GM21526 (cell line): Measurements from ENCODE around the gene CAMK1D.

Experiments
- ATAC-seq: cut with Tn5 transposase; IDR thresholded peaks from one replicate; pipeline ENCODE4 v1.9.1; 2021; ENCODE audit warnings: moderate library complexity; ENCODE audit not compliant: unreplicated experiment, low FRiP score

Gene CAMK1D

DNA sequence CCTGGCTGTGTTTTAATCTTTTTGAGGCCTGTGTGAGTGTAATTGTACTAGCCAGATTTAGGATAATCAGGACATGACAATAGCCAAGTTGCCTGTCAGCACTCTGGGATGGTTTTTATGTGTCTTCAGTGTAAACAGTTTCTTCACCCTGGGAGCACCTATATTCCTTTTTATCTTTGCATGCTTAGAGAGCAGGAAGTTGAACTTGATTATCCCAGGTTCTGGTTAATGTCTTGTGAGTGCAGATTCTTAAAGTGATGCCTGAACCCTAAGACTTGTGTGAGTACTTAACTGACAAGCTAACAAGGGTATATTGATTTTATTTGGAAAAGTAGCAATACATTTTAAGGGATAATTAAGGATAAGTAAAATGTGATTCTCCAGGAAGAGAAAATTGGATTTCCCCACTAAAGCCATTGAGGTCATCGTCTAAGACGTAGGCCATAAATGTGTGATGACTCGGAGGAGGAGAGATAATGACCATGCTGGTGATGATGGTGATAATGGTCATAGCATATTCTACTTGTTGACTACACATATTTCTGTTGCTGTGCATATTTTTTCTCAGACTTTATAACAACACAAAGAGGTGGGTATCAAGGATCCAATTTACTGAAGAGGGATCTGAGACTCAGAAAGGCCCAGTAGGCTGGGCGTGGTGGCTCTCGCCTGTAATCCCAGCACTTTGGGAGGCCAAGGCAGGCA, 234.7 kb downstream of the CAMK1D start:
- no peak for ATAC-seq

DNA sequence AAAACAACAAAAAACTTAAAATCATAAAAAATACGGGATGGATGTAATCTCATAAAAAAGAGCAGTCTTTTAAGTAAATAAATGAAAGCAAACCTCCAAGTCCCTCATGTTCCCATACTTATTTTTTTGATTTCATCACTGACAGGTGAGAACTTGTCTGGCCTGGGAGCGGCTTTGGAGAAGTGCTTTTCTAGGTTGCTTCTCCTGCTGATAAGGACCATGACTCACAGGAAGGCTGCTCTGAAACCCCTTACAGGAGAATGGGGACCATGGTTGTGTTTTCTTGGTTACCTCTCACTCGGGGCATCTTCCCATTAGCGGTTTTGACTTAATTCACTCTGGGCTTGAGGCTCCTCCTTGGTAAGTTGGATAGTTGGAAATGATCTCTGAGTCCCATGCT, 237.4 kb downstream of the CAMK1D start:
- ATAC-seq: no peak

DNA sequence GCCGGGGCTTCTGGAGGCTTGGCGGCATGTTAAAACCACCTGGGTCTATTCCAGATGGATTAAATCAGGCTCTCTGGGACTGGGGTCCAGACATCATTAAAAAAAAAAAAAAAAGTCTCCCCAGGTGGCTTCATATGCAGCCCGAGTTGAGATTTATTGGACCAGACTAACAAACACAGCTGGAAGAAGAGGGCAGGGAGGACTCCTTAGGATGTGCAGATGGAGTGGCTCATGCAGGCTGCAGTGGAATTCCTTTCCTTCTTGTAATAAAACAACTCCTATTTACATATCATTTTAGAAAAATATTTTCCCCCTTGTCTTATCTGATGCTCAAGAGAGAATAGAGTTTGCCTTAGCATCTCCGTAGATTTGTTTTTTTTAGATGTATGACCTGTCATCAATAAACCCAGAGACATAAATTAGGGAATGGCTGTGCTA, 238.1 kb downstream of the CAMK1D start:
- ATAC-seq: no peak

DNA sequence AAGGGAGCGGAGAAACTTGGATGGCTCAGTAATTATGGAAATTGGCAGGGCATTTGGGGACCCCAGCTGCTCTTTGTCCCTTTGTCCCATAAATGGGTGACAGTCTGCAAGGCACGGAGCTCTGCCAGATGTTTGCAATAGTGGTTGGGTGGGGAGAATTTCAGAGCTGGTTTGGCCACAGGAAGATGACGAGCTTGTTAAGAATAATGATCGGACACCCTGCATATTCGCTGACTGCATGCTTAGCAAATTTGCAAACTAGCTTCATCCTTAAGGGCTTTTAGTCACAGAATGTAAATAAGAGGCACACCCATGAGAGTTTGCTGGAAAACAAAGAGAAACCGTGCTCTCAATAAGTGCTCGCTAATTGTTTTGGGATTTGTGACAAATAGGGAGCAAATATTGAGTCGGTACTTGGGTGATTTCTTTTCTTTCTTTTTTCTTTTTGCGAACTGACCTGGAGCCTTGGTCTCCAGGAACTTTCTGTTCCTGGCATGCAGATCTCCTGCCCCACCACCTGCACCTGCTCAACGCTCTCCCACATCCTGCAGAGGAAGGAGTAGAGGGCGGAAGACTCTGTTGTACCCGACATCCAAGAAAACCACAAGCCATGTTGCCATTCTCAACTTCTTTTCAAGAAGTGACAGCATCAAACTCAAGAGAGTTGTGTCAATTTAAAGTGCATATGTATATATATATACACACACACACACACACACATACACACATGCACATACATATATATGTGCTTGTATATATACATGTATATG, 238.9 kb downstream of the CAMK1D start:
- no peak for ATAC-seq

DNA sequence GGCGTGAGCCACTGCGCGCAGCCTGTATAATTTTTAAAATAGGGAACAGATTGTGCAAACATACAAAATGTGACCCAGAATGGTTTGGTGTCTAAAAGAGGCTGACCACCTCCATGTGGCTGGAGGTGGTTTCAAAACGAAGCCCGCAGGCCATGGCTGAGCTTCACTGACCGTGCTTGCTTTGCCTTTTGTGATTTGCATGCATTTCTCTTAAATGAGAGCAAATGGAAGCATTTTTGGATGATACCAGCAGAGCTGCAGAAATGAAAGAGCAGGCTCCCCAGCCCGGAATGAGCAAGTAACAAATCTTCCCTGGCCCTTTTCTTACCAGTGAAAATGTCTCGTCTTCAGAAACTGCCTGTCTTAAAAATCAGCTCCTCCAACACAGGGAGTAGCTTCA, 239.9 kb downstream of the CAMK1D start:
- no peak for ATAC-seq

DNA sequence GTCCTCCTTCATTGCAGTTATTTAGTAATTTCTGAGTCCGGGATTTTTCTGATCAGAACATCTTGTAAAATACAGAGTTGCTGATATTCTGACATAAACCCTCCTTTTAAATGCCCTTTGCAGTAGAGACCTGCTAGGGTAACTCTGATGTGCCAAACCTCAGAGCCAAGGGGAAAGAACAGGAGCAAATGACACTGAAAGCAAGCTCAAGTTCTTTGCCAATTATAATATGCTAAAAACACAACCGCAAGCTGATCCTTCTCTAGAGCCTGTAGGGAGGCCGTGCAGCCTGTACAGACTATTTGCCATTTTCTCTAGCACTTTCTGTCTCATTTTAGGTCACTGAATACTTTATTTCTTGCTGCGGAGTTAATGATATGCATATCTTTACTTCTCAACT, 240.4 kb downstream of the CAMK1D start:
- ATAC-seq: no peak

DNA sequence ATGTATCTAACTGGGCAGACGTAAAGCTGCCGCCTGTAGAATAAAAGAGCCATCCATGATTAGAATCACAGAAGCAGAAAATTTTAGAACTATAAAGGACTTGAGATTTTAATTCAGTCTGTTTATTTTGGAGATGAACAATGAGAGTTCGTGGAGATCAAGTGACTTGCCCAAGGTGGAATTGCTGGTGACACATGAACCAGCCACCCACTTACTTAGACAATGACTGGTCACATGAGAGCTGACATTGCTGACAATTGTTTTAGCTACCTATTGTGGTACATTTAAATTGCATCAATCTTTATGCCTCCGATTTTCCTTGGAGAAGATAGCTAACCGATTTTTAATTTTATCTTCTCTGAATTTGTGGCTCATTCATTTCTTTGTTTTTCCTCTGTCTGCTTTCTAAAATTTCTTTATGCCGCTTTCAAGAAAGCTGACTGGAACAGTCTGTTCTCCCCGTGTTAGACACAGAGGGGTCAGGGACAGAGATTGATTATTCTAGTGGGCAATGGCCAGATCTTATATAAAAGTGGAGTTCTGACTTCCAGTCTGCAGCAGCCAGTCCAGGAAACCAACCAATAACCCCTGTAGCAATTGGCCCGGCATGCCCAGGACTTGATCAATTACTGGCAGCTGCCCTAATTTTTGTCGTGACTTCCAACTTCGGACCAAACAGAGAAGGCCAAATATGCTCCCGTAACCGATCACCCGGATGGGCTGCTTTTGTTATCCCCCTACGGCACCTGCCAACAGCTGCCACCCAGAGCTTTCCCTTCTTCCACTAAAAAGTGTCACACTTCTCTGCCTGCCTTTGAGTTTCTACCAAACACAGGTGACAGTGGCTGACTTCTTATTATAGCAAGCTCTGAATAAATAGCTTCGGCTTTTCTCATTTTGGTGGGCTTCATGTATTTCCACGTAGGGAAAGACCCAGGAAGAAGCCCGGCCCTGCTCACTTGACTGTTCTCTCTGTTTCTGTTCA, 241.6 kb downstream of the CAMK1D start:
- ATAC-seq: no peak

DNA sequence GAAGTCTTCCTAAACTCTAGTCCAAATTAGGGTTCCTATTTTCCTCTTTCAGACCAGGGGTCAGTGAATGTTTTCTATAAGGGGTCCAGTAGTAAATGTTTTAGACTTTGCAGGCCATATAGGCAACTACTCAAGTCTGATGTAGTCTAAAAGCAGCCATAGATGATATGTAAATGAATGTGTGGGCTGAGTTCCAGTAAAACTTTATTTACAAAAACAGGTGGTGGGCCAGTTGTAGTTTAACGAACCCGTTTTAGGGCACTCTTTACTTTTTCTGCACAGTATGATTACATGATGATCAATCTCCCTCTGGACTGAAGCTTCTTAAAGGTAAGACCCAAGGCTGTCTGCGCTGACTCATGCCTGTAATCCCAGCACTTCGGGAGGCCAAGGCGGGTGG, 243.6 kb downstream of the CAMK1D start:
- ATAC-seq: no peak

DNA sequence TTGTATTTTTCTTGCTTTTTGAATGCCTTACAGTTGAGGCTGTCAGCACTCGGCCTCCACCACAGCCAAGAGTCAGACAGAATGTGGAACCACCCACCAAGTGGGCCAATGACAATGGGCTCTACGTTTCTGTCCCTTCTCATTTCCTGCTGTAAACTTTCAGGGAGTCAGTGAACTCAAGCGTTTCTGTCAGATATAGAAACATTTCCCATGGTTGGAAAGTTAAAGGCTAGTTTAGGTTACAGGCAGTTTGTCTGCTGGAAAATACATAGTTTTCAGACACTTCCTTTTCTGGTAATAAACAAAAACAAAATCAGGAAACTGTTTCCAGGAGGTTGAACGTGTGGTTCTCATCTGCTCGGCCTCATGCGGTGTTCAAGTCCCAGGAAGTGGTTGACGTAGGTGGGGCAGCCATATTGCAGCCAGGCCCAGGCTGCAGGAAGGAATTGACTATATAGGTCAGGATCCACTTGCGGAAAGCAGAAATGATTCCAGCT, 245.1 kb downstream of the CAMK1D start:
- ATAC-seq: no peak

DNA sequence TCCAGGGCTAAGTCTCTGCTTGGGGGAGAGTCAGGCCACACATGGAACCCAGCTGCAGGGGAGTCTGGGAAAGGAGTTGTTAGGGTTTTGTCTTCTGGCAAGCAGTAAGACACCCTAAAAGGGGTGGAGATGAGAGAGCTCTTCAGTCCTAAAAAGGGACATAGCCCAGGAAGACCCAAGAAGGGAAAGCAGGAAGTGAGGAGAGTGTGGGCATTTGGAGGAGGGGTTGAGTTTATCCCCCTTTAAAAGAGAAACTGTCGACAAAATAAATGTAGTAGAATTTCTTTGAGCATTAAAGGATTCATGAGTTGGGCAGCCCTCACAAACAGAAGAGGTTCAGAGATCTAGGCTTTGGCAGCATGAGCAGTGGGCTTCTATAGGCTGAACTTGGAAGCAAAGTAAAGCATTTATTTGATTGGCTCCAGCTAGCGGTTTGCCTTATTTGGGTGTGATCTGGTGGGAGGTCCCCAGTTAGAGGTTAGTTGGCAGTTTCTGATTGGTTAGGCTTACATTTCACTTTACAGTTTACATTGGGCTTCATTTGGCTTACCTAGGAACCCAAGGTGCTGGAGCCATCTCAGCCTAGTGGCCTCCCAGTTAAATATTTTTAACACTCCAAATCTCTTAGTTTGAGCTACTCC, 246.7 kb downstream of the CAMK1D start:
- no peak for ATAC-seq

DNA sequence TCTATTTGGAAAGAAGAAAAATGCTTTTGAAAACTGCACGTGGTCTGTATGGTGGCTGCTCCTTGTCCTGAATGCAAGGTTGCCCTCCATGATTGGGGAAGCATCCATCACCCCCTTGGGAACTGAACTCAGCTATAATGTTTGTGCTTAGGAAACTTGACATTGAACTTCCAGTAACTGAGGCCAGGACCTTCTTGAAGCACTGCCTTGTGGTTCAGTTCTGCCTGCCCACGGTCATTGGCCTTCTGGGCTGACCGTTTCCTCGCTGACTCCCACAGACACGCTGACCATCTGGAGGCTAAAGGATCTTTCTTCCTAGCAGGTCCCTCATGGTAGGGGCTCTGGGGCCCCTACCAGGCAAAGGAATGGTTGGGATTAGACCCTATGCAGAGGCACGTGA, 247.8 kb downstream of the CAMK1D start:
- no peak for ATAC-seq

DNA sequence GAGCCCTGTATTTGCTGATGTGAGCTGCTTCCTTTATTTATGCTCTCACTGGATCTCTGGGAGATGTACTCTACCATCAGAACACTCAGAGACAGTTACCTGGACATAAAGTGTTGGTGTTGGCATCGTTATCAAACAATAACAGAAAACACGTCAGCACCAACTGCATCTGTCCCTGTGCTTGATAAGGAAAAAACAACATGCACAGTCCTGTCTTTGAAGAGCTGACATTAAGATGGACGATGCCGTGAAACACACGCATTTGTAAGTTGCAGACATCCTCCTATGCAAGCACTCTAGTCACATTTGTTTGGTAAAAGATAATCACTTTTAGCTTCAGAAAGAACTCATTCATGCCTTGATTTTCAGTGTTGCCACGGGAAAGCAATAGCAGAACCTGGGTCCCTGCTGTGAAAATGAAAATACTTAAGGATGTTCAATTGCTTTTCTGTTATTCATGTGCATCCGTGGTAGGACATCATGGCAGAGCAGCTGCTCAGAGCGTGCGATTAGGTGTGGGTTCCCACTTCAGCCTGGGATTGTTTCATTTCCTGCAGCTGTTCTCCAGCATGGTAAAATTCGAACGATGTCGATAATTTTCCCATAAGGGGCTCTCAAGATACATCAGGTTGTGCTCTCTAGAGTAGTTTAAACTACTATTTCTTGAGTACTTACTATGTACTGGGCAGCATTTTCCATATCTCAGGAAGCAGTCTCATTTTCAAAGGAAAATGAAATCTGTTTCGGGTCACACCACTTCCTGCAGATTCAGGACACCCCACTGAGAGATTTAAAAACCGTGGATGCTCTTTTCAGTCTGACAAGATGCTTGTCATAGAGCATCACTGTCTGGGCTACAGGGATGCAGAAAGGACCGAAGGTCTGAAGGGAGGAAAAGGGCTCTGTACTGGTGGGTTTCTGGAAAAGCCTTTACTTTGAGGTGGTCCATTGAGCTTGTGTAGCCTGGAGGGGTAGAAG, 248.7 kb downstream of the CAMK1D start:
- ATAC-seq: no peak

DNA sequence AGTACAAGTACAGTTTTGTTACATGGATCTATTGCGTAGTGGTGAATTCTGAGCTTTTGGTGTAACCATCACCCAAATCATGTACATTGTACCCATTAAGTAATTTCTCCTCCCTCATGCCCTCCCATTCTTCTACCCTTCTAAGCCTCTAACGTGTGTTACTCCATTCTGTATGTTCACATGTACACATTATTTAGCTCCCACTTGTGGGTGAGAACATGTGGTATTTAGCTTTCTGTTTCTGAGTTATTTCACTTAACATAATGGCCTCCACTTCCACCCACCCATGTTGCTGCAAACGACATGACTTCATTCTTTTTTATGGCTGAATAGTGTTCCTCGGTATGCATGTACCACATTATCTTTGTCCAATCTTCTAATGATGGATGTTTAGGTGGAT, 251.3 kb downstream of the CAMK1D start:
- no peak for ATAC-seq

DNA sequence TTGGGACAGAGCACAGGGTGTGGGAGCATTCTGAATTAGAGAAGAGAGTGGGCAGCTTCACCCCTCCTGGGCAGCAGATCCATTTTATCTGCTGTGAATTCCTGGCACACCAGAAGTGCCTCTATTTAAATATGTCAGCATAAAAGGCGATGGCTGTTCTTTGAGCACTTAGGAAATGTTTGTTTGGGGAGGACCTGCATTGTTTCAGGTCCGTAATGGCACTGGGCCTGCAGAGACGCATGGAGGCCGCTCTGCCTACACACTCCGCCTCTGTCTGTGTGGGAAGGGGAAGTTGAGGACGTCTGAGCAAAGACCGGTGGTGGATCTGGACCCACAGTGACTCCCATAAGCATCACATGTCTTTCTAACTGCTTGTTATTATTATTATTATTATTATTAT, 253.2 kb downstream of the CAMK1D start:
- ATAC-seq: no peak

DNA sequence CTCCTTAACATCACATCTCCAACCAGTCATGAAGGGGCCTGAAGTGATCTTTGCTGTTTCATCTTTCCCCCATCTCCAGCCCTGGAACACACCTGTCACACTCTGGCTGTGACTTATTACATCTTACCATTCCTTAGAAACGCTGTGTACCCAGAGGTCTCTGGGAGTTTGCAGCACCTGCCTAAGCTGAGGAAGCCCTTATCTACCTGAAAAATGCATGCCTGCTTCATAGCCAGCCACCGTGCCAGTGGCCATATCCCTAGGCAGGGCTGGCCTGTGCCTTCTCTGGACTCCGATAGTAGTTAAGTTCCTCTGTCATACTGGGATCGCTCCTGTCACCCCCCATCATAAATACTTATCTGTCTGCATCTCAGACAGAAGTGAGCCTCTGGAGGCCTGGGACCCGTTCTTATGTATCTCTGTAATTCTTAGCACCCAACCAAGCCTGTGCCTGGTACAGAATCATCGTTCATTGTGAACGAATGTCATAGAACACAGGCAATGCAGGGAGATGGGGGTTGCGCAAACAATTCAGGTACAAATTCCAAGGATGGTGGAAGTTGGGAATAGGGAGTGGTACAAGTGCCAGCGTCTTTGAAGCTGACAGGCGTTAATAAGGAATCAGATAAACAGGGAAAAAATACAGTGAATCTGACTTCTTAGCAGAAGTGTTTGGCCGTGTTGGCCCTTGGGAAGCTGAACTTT, 254.6 kb downstream of the CAMK1D start:
- no peak for ATAC-seq

DNA sequence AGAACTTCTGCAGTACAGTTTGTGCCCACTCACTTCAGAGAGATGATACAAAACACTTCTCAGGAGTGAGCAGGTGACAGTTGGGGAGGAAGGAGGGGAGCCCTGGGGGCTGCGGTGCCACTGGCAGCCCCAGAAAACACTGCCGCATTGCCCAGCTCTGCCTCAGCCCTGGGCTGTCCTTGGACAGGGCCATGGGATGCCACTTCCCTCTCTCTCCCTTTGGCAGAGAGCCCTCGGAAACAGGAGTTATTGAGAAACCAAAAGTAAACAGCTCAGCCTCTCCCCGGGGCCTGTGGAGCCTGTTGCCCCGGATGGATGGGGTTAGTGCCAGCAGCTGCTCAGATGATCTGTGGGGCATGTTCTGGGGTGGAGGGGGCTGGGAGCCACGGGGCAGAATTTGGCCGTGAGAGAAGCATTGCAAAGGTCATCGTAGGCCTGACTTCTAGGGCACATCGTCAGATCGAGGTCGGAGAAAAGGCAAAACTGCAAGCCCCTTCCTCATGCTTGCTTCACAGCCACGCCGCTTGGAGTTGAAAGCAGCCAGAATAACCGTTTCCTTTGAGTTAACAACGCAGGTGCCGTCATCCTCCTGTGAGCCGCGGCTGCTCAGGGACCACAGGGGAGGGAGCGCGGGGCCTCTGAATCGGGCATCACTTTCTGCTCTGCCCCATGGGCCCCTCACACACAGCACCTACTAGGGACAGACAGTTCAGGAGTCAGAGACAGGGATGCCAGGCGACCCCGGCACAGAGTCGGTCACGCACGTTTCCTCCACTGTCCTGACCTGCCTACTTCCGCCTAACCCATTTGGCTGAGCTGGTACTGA, 256.4 kb downstream of the CAMK1D start:
- peak; percentile 64 for ATAC-seq

DNA sequence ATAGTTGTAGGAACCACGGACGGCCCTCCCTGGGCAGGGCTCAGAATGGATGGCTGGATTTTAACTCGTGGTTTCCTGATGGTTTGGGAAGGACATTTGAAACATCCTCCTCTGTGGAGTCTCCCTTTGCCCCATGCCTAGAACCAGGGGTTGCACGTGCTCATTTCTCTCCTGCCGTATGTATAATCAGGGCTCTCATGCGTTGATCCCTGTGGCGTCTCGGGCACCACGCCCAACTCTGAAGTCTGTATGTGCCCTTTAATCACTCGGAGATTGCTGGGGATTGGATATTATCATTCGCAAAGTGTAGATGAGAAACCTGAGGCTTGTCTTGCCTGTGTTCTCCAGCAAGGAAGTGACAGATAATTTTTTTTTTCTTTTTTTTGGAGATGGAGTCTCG, 257.1 kb downstream of the CAMK1D start:
- no peak for ATAC-seq

DNA sequence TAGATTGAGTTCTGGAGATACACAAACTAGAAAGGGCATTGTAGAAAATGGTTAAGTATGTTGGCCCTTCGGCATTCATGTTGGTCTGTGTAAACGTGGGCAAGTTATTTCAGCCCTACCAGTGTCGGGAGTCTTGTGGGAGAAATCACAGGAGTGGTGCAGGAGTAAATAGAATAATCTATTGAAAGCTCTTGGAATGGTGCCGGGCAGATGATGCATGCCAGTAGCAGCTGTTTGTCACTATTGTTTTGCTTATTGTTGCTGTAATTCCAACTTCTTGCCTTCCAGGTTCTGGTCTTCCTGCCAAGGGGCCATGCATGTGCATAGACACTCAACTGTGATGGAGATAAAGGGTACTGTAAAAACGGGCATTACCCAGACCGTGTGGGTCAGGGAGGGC, 259.4 kb downstream of the CAMK1D start:
- no peak for ATAC-seq
